Osteocyte (in vitro differentiated cells): ENCODE results near the gene KCNH1. TPM values are rescaled to one million over a fixed set of nuclear protein-coding genes. Genes with fewer than 3 reads are reported as not detected.
"Not testable (repeated sequence)": the region's sequence is repeated elsewhere in the genome, so short reads cannot be mapped to it uniquely, and the experiment has no call there.

ENCODE experiments used
- DNase-seq: peaks from one replicate; pipeline ENCODE4 v3.0.0; 2021; ENCODE audit warnings: mixed read lengths; ENCODE audit not compliant: unreplicated experiment; ENCODE audit errors: extremely low spot score
- H3K27ac Mint-ChIP-seq: one replicate; pipeline ENCODE4 v1.8.0; 2021; ENCODE audit warnings: mild to moderate bottlenecking, mixed read lengths; ENCODE audit not compliant: unreplicated experiment
- H3K27me3 Mint-ChIP-seq: one replicate; pipeline ENCODE4 v1.8.0; 2021; ENCODE audit warnings: mixed read lengths; ENCODE audit not compliant: unreplicated experiment
- H3K36me3 Mint-ChIP-seq: one replicate; pipeline ENCODE4 v1.8.0; 2021; ENCODE audit warnings: mixed read lengths; ENCODE audit not compliant: unreplicated experiment
- H3K4me1 Mint-ChIP-seq: one replicate; pipeline ENCODE4 v1.8.0; 2021; ENCODE audit warnings: mixed read lengths; ENCODE audit not compliant: unreplicated experiment
- H3K4me3 Mint-ChIP-seq: one replicate; pipeline ENCODE4 v1.8.0; 2021; ENCODE audit warnings: mild to moderate bottlenecking, moderate library complexity, mixed read lengths; ENCODE audit not compliant: unreplicated experiment
- H3K9me3 Mint-ChIP-seq: one replicate; pipeline ENCODE4 v1.8.0; 2021; ENCODE audit warnings: mixed read lengths; ENCODE audit not compliant: unreplicated experiment
- total RNA-seq: library from RNA; stranded (reverse); gene quantifications from 2 replicates; pipeline ENCODE4 v1.2.1, GENCODE V29; 2021
- TF ChIP-seq, protein P1 (sequence below): fragments of 200-600 bp; sonication (generic); IDR thresholded peaks from 2 replicates; pipeline ENCODE4 v1.5.0; 2021; ENCODE audit warnings: antibody characterized with exemption, mild to moderate bottlenecking, moderate library complexity

The KCNH1 gene
- total RNA-seq, 1 donor from 2014 or later = 7.3 TPM

DNA sequence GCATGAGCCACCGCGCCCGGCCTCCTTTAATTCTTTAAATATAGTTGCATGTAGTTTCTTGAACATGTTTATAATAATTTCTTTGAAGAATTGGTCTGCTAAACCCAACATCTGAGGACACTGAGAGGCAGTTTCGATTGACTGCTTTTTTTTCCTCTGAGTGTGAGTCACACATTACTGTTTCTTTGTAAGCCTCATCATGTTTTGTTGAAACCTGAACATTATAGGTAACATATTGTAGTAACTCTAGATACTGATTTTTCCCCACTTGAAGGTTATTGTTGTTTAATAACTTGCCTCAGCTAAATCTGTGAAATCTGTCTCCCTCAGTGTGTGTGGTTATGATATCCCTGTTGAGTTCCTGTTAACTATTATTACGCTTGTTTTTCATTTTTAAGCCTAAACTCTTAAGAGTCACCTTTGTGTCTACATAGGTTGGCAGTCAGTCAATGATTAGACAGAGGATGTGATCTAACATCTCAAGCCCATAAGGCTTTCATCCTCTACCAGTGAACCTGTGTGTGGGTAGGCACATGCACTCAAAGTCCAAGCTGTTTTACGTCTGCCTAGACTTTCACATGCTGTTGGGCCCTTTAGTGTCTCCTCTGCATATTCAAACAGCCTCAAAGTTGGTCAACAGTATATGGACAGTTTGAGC, 155.5 kb downstream of the KCNH1 start:
- DNase-seq = no peak
- TF ChIP-seq, protein P1, sequence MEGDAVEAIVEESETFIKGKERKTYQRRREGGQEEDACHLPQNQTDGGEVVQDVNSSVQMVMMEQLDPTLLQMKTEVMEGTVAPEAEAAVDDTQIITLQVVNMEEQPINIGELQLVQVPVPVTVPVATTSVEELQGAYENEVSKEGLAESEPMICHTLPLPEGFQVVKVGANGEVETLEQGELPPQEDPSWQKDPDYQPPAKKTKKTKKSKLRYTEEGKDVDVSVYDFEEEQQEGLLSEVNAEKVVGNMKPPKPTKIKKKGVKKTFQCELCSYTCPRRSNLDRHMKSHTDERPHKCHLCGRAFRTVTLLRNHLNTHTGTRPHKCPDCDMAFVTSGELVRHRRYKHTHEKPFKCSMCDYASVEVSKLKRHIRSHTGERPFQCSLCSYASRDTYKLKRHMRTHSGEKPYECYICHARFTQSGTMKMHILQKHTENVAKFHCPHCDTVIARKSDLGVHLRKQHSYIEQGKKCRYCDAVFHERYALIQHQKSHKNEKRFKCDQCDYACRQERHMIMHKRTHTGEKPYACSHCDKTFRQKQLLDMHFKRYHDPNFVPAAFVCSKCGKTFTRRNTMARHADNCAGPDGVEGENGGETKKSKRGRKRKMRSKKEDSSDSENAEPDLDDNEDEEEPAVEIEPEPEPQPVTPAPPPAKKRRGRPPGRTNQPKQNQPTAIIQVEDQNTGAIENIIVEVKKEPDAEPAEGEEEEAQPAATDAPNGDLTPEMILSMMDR = no peak
- Mint-ChIP-seq H3K27me3 (no peaks in the 10 kb centered on the region), H3K9me3 (peaks cover 10% of the 10 kb centered on the region), H3K4me3 (no peak overlapping the region), H3K36me3 (peaks cover 5% of the 10 kb centered on the region), H3K4me1 (peaks cover 21% of the 10 kb centered on the region), H3K27ac (no peak overlapping the region)

DNA sequence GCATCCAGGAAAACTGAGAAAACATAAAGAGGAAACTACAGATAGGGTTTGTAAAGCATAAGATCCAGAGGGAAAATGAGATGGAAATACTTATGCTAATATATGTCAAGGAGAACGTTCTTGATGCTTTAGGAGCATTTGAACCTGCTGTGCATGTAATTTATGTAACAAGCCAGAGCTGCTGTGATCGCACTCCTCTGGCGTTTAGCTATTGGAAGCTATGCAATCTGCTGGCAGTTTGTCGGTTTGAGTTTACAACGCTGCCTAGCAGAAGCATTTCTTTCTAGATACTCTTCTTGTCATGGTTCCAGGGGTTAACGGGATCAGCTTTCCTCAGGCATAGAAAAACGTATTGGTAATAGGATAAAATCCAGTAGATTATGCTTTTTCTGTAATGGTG, 182.7 kb downstream of the KCNH1 start:
- Mint-ChIP-seq H3K36me3 (no peaks in the 10 kb centered on the region), H3K27ac (no peak overlapping the region), H3K4me1 (peaks cover 6% of the 10 kb centered on the region), H3K9me3 (no peaks in the 10 kb centered on the region), H3K4me3 (no peak overlapping the region), H3K27me3 (no peaks in the 10 kb centered on the region)
- no peak for DNase-seq
- TF ChIP-seq, protein P1 = no peak

DNA sequence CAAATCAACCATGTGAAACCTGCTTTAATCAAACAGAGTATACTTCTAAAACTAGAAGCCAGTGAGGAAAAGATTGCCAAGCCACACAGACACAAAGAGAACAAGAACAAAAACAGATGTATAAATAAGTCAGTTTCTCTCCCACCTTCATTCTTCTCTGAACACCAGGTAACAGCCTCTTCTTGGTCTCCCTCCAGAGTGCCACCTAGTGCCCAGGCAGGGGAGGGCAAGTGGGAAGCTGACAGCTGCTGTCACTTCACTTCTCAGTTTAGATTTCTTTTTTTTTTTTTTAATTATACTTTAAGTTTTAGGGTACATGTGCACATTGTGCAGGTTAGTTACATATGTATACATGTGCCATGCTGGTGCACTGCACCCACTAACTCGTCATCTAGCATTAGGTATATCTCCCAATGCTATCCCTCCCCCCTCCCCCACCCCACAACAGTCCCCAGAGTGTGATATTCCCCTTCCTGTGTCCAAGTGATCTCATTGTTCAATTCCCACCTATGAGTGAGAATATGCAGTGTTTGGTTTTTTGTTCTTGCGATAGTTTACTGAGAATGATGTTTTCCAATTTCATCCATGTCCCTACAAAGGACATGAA, 183.9 kb downstream of the KCNH1 start:
- H3K36me3 Mint-ChIP-seq, H3K27me3 Mint-ChIP-seq, H3K9me3 Mint-ChIP-seq, H3K4me1 Mint-ChIP-seq, DNase-seq, H3K27ac Mint-ChIP-seq, H3K4me3 Mint-ChIP-seq: not testable (repeated sequence)
- TF ChIP-seq, protein P1 = peak; percentile 51

DNA sequence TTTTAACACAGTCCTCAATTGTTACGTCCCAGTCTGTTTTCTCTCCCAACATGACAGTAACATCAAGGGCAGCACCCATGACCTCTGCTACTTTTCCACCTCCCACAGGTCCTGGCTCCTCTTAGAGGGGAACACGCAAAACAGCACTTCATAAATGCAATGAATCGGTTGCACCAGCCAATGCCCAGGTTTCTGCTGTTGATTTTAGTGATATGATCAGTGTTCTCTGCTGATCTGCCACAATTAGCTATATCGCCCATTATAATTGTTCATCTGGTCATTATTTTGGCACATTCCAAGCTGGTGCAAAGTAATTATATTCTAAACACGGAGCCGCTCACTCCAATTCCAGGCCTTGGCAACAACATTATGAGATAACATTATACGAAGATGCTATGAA, 184.5 kb downstream of the KCNH1 start:
- no peaks in the 10 kb centered on the region for H3K27me3 Mint-ChIP-seq
- no peaks in the 10 kb centered on the region for H3K36me3 Mint-ChIP-seq
- TF ChIP-seq, protein P1 = no peak
- H3K4me1 Mint-ChIP-seq = peaks cover 6% of the 10 kb centered on the region
- no peaks in the 10 kb centered on the region for H3K9me3 Mint-ChIP-seq
- H3K4me3 Mint-ChIP-seq = no peak overlapping the region
- DNase-seq = no peak
- H3K27ac Mint-ChIP-seq = no peak overlapping the region

DNA sequence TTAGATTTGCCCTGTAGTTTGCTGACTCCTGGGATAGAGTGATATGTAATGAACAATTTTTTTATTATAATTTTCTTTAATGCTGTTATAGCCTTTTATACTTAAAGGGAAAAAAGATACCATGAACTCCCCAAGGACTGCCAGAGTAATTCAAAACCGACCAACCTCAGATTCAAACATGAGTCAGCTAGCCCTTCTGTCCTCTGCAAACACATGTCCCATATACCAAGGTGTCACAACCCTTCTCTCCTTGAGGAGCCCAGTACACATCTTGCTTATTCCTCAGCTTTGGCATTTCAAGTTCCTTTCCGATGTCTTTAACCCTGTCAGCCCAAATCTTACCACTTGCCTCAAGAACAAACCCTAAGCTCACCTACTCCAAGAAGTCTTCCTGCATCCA, 184.9 kb downstream of the KCNH1 start:
- H3K4me1 Mint-ChIP-seq = peaks cover 6% of the 10 kb centered on the region
- DNase-seq = no peak
- H3K27ac Mint-ChIP-seq = no peak overlapping the region

More for the DNA sequence above, 184.9 kb downstream of the KCNH1 start:
- H3K4me3 Mint-ChIP-seq = no peak overlapping the region
- no peaks in the 10 kb centered on the region for H3K27me3 Mint-ChIP-seq
- no peaks in the 10 kb centered on the region for H3K9me3 Mint-ChIP-seq
- no peaks in the 10 kb centered on the region for H3K36me3 Mint-ChIP-seq
- TF ChIP-seq, protein P1 = no peak
